Liver (tissue), 9 donors: ENCODE measurements around the gene ZNF341. TPM values are rescaled to one million over a fixed set of nuclear protein-coding genes. Genes with fewer than 3 reads are reported as not detected.

Experiments used
- DNase-seq: peaks from one replicate; pipeline ENCODE4 v3.0.0-alpha.2; 2017; ENCODE audit warnings: low spot score
- H3K27ac ChIP-seq, 2 donors: one replicate each; pipeline ENCODE4 v1.7.0; 2013; ENCODE audit warnings: inconsistent platforms in 2 of 2, low read length in 2 of 2, control low read depth in 1 of 2, low read depth in 1 of 2, mild to moderate bottlenecking in 1 of 2
- H3K27me3 ChIP-seq, 4 donors: one replicate each; pipeline versions ENCODE4 v1.6.1 to v1.7.0; 2013; ENCODE audit warnings: low read length in 3 of 4, inconsistent platforms in 1 of 4, mild to moderate bottlenecking in 1 of 4, moderate library complexity in 1 of 4; ENCODE audit not compliant: control insufficient read depth in 4 of 4, insufficient read depth in 4 of 4
- H3K36me3 ChIP-seq, 4 donors: one replicate each; pipeline versions ENCODE4 v1.6.1 to v1.7.0; 2013; ENCODE audit warnings: low read length in 3 of 4, mild to moderate bottlenecking in 3 of 4, low read depth in 1 of 4, moderate library complexity in 1 of 4; ENCODE audit not compliant: control insufficient read depth in 4 of 4, insufficient read depth in 3 of 4
- H3K4me1 ChIP-seq, 4 donors: one replicate each; pipeline versions ENCODE4 v1.6.1 to v1.7.0; 2013; ENCODE audit warnings: low read length in 3 of 4, mild to moderate bottlenecking in 3 of 4, moderate library complexity in 1 of 4; ENCODE audit not compliant: control insufficient read depth in 4 of 4, insufficient read depth in 4 of 4
- H3K4me3 ChIP-seq, 3 donors: one replicate each; pipeline versions ENCODE4 v1.6.1 to v1.7.0; 2013; ENCODE audit warnings: low read length in 3 of 3, control low read depth in 1 of 3, low read depth in 1 of 3, mild to moderate bottlenecking in 1 of 3
- H3K9ac ChIP-seq, 2 donors: one replicate each; pipeline ENCODE4 v1.7.0; 2013; ENCODE audit warnings: low read length in 2 of 2, mild to moderate bottlenecking in 2 of 2, moderate library complexity in 2 of 2, control low read depth in 1 of 2, low read depth in 1 of 2
- H3K9me3 ChIP-seq, 4 donors: one replicate each; pipeline versions ENCODE4 v1.6.1 to v1.7.0; 2013; ENCODE audit warnings: low read length in 3 of 4; ENCODE audit not compliant: control insufficient read depth in 4 of 4
- EGR1 ChIP-seq, 2 donors: IDR thresholded peaks; 2 replicates each; pipeline ENCODE4 v1.6.1; 2016 to 2018; ENCODE audit warnings: antibody characterized with exemption in 2 of 2, low read depth in 2 of 2
- FOXA2 ChIP-seq: IDR thresholded peaks from 2 replicates; pipeline ENCODE4 v1.6.1; 2016; ENCODE audit warnings: antibody characterized with exemption
- GABPA ChIP-seq, 2 donors: IDR thresholded peaks in 1 of 2; conservative IDR thresholded peaks in 1 of 2; 2 replicates each; pipeline ENCODE4 v1.6.1; 2016; ENCODE audit warnings: antibody characterized with exemption in 2 of 2, mild to moderate bottlenecking in 1 of 2, moderate library complexity in 1 of 2
- HNF4A ChIP-seq, 2 donors: conservative IDR thresholded peaks; 2 replicates each; pipeline ENCODE4 v1.6.1; 2016; ENCODE audit warnings: antibody characterized with exemption in 2 of 2, mild to moderate bottlenecking in 2 of 2
- HNF4G ChIP-seq: IDR thresholded peaks from 2 replicates; pipeline ENCODE4 v1.6.1; 2016; ENCODE audit warnings: antibody characterized with exemption
- NR2F2 ChIP-seq: IDR thresholded peaks from 2 replicates; pipeline ENCODE4 v1.6.1; 2016; ENCODE audit warnings: antibody characterized with exemption
- RAD21 ChIP-seq, 2 donors: IDR thresholded peaks; 2 replicates each; pipeline ENCODE4 v1.6.1; 2016; ENCODE audit warnings: antibody characterized with exemption in 2 of 2, mild to moderate bottlenecking in 2 of 2
- RXRA ChIP-seq, 2 donors: IDR thresholded peaks; 2 replicates each; pipeline ENCODE4 v1.6.1; 2017 to 2018; ENCODE audit warnings: antibody characterized with exemption in 2 of 2, mild to moderate bottlenecking in 1 of 2
- SP1 ChIP-seq: IDR thresholded peaks from 2 replicates; pipeline ENCODE4 v1.6.1; 2018; ENCODE audit warnings: antibody characterized with exemption, mild to moderate bottlenecking
- TAF1 ChIP-seq: conservative IDR thresholded peaks from 2 replicates; pipeline ENCODE4 v1.6.1; 2016; ENCODE audit warnings: antibody characterized with exemption, mild to moderate bottlenecking
- YY1 ChIP-seq: IDR thresholded peaks from 2 replicates; pipeline ENCODE4 v1.6.1; 2016; ENCODE audit warnings: antibody characterized with exemption, mild to moderate bottlenecking
- WGBS: extraction: QIAGEN DNeasy Blood & Tissue Kit; methylation state at CpG from one replicate; pipeline ENCODE4 v1.1.7; 2013; 5-methylcytosine and 5-hydroxymethylcytosine counted together
- polyA plus RNA-seq, 2 donors: library from polyadenylated mRNA; stranded (reverse) in 1 of 2; unstranded in 1 of 2; fragments of 200-250 nt in 1 of 2; fragments of >200 nt in 1 of 2; fragmentation: Nextera tagmentation in 1 of 2; extraction: Ambion mirVana in 1 of 2; gene quantifications; one replicate each; pipeline versions ENCODE4 v1.2.1 to v1.2.3, GENCODE V29; 2013 to 2015
- total RNA-seq, 2 donors: library from RNA; depleted of rRNA; stranded (reverse); fragments of >200 nt; gene quantifications; one replicate each; pipeline ENCODE4 v1.2.3, GENCODE V29; 2014
- TF ChIP-seq, protein P1 (sequence below): IDR thresholded peaks from 2 replicates; pipeline ENCODE4 v1.6.1; 2016; ENCODE audit warnings: antibody characterized with exemption
- TF ChIP-seq, protein P2 (sequence below): IDR thresholded peaks from 2 replicates; pipeline ENCODE4 v1.6.1; 2016; ENCODE audit warnings: antibody characterized with exemption
- TF ChIP-seq, protein P3 (sequence below): fragments of 150-350 bp; IDR thresholded peaks from 2 replicates; pipeline ENCODE4 v1.5.1; 2017; ENCODE audit warnings: improper control_type of control experiment, low read depth, low read length; ENCODE audit not compliant: missing input control
- TF ChIP-seq, protein P4 (sequence below): IDR thresholded peaks from 2 replicates; pipeline ENCODE4 v1.6.1; 2016; ENCODE audit warnings: antibody characterized with exemption
- TF ChIP-seq, protein P5 (sequence below): IDR thresholded peaks from 2 replicates; pipeline ENCODE4 v1.6.1; 2016; ENCODE audit warnings: antibody characterized with exemption, mild to moderate bottlenecking
- donor health status: healthy.
- donor health status: healthy.
- donor health status: healthy.
- donor health status: healthy.
- donor health status: healthy.

The ZNF341 gene
- total and polyA plus RNA-seq, 4 donors, result 0.69 to 1.1 (median 0.82) TPM

DNA sequence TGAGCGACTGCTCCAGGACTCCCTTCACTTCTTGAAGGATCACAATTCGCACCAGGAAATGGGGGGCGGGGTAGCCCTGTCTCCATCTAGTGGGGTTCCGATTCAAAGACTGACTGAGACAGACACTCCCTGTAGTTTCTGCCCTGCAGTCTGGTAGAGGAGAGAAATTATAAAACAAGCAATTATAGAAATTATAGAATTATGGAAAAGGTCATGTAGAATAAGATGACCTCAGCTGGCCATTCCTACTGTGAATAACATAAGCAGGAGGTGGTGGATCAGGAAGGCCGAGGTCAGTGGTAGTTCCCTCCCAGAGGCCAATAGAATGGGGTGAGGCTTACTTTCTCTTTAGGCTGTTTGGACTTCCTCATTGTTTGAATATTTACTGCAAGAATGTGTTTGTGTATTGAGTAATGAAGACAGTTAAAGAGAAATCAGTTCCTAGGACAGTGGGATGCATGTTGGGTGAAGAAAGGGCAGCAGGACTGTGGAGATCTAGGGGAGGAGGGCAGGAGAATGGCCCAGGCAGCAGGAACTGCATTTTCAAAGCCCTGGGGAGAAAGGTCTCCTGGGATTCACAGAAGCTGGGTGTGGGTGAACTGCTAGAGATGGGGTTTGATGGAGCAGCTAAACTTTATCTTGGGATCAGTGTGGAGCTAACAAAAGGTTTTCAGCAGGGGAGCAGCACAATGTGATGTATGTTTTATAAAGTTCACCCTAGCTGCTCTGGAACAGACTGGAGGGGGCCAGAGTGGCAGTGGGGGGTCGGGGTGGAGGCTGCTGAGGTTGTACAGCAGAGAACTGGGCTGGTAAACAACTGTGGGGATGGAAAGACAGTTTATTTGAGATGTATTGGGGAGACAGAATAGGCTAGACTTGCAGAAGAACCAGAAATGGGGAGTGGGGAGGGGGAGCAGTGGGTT lies 2.1 kb downstream of the ZNF341 start (continued):
- TF ChIP-seq, protein P1, sequence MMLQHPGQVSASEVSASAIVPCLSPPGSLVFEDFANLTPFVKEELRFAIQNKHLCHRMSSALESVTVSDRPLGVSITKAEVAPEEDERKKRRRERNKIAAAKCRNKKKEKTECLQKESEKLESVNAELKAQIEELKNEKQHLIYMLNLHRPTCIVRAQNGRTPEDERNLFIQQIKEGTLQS, result no peak
- no peak for TF ChIP-seq FOXA2
- TF ChIP-seq, protein P2, sequence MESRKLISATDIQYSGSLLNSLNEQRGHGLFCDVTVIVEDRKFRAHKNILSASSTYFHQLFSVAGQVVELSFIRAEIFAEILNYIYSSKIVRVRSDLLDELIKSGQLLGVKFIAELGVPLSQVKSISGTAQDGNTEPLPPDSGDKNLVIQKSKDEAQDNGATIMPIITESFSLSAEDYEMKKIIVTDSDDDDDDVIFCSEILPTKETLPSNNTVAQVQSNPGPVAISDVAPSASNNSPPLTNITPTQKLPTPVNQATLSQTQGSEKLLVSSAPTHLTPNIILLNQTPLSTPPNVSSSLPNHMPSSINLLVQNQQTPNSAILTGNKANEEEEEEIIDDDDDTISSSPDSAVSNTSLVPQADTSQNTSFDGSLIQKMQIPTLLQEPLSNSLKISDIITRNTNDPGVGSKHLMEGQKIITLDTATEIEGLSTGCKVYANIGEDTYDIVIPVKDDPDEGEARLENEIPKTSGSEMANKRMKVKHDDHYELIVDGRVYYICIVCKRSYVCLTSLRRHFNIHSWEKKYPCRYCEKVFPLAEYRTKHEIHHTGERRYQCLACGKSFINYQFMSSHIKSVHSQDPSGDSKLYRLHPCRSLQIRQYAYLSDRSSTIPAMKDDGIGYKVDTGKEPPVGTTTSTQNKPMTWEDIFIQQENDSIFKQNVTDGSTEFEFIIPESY, result no peak
- TF ChIP-seq SP1, result peak; percentile 81

DNA sequence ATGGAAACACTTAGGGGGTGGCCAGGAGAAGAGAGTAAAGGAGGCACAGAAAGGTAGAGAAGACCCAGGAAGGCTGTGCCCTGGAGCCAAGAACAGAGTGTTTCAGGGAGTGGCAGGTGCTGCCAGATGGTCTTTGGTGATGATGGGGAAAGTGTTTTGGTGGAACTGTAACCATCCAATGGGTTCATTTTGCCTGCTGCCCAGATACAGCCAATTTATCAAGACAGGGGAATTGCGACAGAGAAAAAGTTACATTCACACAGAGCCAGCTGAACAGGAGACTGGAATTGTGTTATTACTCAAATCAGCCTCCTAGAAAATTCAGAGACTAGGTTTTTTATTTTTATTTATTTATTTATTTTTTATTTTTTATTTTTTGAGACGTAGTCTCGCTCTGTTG lies 5.2 kb downstream of the ZNF341 start:
- 99% methylated on average over 3 of the region's 3 CpGs for WGBS

More for the DNA sequence above, 5.2 kb downstream of the ZNF341 start:
- Histone ChIP-seq H3K9ac (no peak overlapping the region), H3K36me3 (no peaks in the 10 kb centered on the region), H3K27ac (no peak overlapping the region), H3K9me3 (peaks cover 2 to 7% (median 6%) of the 10 kb centered on the region in 4 donors), H3K27me3 (no peaks in the 10 kb centered on the region), H3K4me3 (peak overlapping the region in 1 of 3 donors; percentile 35), H3K4me1 (peaks cover 11 to 21% (median 16%) of the 10 kb centered on the region in 4 donors)
- no peak for DNase-seq
- TF ChIP-seq TAF1, result no peak
- no peak for TF ChIP-seq HNF4G
- no peak for TF ChIP-seq RXRA (IDR thresholded peaks at IDR 0.05)
- TF ChIP-seq, protein P2, result no peak
- no peak for TF ChIP-seq GABPA (IDR thresholded peaks at IDR 0.05 in 1 of 2, conservative IDR thresholded peaks at IDR 0.05 in 1 of 2)
- TF ChIP-seq, protein P3, sequence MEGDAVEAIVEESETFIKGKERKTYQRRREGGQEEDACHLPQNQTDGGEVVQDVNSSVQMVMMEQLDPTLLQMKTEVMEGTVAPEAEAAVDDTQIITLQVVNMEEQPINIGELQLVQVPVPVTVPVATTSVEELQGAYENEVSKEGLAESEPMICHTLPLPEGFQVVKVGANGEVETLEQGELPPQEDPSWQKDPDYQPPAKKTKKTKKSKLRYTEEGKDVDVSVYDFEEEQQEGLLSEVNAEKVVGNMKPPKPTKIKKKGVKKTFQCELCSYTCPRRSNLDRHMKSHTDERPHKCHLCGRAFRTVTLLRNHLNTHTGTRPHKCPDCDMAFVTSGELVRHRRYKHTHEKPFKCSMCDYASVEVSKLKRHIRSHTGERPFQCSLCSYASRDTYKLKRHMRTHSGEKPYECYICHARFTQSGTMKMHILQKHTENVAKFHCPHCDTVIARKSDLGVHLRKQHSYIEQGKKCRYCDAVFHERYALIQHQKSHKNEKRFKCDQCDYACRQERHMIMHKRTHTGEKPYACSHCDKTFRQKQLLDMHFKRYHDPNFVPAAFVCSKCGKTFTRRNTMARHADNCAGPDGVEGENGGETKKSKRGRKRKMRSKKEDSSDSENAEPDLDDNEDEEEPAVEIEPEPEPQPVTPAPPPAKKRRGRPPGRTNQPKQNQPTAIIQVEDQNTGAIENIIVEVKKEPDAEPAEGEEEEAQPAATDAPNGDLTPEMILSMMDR, result no peak
- no peak for TF ChIP-seq EGR1 (IDR thresholded peaks at IDR 0.05; ENCODE audit: low read depth in 2 of 2)
- no peak for TF ChIP-seq RAD21 (IDR thresholded peaks at IDR 0.05)
- TF ChIP-seq HNF4A (conservative IDR thresholded peaks at IDR 0.05), result no peak
- no peak for TF ChIP-seq SP1
- TF ChIP-seq, protein P1, result no peak
- no peak for TF ChIP-seq FOXA2
- TF ChIP-seq, protein P4, sequence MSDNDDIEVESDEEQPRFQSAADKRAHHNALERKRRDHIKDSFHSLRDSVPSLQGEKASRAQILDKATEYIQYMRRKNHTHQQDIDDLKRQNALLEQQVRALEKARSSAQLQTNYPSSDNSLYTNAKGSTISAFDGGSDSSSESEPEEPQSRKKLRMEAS, result no peak
- TF ChIP-seq YY1, result no peak
- TF ChIP-seq, protein P5, sequence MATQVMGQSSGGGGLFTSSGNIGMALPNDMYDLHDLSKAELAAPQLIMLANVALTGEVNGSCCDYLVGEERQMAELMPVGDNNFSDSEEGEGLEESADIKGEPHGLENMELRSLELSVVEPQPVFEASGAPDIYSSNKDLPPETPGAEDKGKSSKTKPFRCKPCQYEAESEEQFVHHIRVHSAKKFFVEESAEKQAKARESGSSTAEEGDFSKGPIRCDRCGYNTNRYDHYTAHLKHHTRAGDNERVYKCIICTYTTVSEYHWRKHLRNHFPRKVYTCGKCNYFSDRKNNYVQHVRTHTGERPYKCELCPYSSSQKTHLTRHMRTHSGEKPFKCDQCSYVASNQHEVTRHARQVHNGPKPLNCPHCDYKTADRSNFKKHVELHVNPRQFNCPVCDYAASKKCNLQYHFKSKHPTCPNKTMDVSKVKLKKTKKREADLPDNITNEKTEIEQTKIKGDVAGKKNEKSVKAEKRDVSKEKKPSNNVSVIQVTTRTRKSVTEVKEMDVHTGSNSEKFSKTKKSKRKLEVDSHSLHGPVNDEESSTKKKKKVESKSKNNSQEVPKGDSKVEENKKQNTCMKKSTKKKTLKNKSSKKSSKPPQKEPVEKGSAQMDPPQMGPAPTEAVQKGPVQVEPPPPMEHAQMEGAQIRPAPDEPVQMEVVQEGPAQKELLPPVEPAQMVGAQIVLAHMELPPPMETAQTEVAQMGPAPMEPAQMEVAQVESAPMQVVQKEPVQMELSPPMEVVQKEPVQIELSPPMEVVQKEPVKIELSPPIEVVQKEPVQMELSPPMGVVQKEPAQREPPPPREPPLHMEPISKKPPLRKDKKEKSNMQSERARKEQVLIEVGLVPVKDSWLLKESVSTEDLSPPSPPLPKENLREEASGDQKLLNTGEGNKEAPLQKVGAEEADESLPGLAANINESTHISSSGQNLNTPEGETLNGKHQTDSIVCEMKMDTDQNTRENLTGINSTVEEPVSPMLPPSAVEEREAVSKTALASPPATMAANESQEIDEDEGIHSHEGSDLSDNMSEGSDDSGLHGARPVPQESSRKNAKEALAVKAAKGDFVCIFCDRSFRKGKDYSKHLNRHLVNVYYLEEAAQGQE, result no peak
- TF ChIP-seq NR2F2, result no peak
